HepG2 (cell line): ENCODE results near the gene RSPH9. TPM values are rescaled to one million over a fixed set of nuclear protein-coding genes. Genes with fewer than 3 reads are reported as not detected.
A peak's percentile ranks its signal among the peaks of the same experiment; 100 is the strongest.

ENCODE experiments used
- BORCS8-MEF2B ChIP-seq: sonication (generic); formaldehyde crosslinking; IDR thresholded peaks from 2 replicates; pipeline ENCODE4 v1.8.0; 2022; ENCODE audit warnings: mild to moderate bottlenecking, missing genetic modification reagents
- CEBPB ChIP-seq: IDR thresholded peaks from 2 replicates; pipeline ENCODE4 v1.6.1; 2011; ENCODE audit warnings: low read depth, low read length, improper control_type of control experiment, borderline replicate concordance
- CEBPG ChIP-seq: IDR thresholded peaks from 2 replicates; pipeline ENCODE4 v1.6.1; 2016
- ELF1 ChIP-seq: sonication (generic); formaldehyde crosslinking; IDR thresholded peaks from 2 replicates; pipeline ENCODE4 v1.4.0; 2020; ENCODE audit warnings: missing genetic modification reagents
- ERF ChIP-seq: IDR thresholded peaks from 2 replicates; pipeline ENCODE4 v1.6.1; 2018; ENCODE audit warnings: missing biosample characterization, missing genetic modification reagents
- HDAC1 ChIP-seq: sonication (generic); formaldehyde crosslinking; IDR thresholded peaks from 2 replicates; pipeline ENCODE4 v1.5.1; 2020; ENCODE audit warnings: mild to moderate bottlenecking, missing genetic modification reagents
- HNF4A ChIP-seq: sonication (generic); formaldehyde crosslinking; IDR thresholded peaks from 2 replicates; pipeline ENCODE4 v1.4.0; 2020; ENCODE audit warnings: missing genetic modification reagents
- IRF9 ChIP-seq: sonication (generic); formaldehyde crosslinking; IDR thresholded peaks from 2 replicates; pipeline ENCODE4 v1.8.0; 2022; ENCODE audit warnings: missing genetic modification reagents, mild to moderate bottlenecking, borderline replicate concordance
- KDM1A ChIP-seq: IDR thresholded peaks from 2 replicates; pipeline ENCODE4 v1.6.1; 2016; ENCODE audit warnings: missing compliant biosample characterization
- KLF11 ChIP-seq: IDR thresholded peaks from 2 replicates; pipeline ENCODE4 v1.6.1; 2016; ENCODE audit warnings: missing compliant biosample characterization
- MAZ ChIP-seq, 2 experiments: sonication (generic) in 1 of 2; formaldehyde crosslinking in 1 of 2; IDR thresholded peaks; 2 replicates each; pipeline versions ENCODE4 v1.5.0 to v1.6.1; 2012 to 2020; ENCODE audit warnings: low read depth in 2 of 2, mild to moderate bottlenecking in 2 of 2, borderline replicate concordance in 1 of 2, improper control_type of control experiment in 1 of 2, low read length in 1 of 2, missing genetic modification reagents in 1 of 2, moderate library complexity in 1 of 2
- NR0B2 ChIP-seq: sonication (generic); formaldehyde crosslinking; IDR thresholded peaks from 2 replicates; pipeline ENCODE4 v1.4.0; 2020; ENCODE audit warnings: mild to moderate bottlenecking, missing genetic modification reagents
- NR2F2 ChIP-seq: IDR thresholded peaks from 2 replicates; pipeline ENCODE4 v1.6.1; 2012; ENCODE audit warnings: low read depth, inconsistent platforms, borderline replicate concordance
- POLR2AphosphoS5 ChIP-seq: IDR thresholded peaks from 2 replicates; pipeline ENCODE4 v1.6.1; 2012; ENCODE audit warnings: low read depth, low read length
- POLR2G ChIP-seq: fragments of 200-400 bp; formaldehyde crosslinking; IDR thresholded peaks from 2 replicates; pipeline ENCODE4 v1.6.1; 2018; ENCODE audit warnings: mild to moderate bottlenecking, low read depth, low read length, moderate library complexity
- RCOR2 ChIP-seq: IDR thresholded peaks from 2 replicates; pipeline ENCODE4 v1.6.1; 2016; ENCODE audit warnings: missing biosample characterization, missing genetic modification reagents
- TEAD3 ChIP-seq: optimal IDR thresholded peaks from 2 replicates; pipeline ENCODE3; 2016; ENCODE audit warnings: borderline replicate concordance
- YEATS4 ChIP-seq: sonication (generic); formaldehyde crosslinking; IDR thresholded peaks from 2 replicates; pipeline ENCODE4 v1.4.0; 2020; ENCODE audit warnings: missing genetic modification reagents, borderline replicate concordance
- ZFP82 ChIP-seq: sonication (generic); formaldehyde crosslinking; IDR thresholded peaks from 2 replicates; pipeline ENCODE4 v1.5.1; 2020; ENCODE audit warnings: mild to moderate bottlenecking, missing genetic modification reagents, borderline replicate concordance
- ZFYVE20 ChIP-seq: sonication (generic); formaldehyde crosslinking; IDR thresholded peaks from 2 replicates; pipeline ENCODE4 v1.8.0; 2023; ENCODE audit warnings: low read depth, mild to moderate bottlenecking, moderate library complexity, missing genetic modification reagents, borderline replicate concordance
- ZMAT3 ChIP-seq: sonication (generic); formaldehyde crosslinking; conservative IDR thresholded peaks from 2 replicates; pipeline ENCODE4 v1.7.0; 2021; ENCODE audit warnings: missing genetic modification reagents
- ZNF121 ChIP-seq: sonication (generic); formaldehyde crosslinking; IDR thresholded peaks from 2 replicates; pipeline ENCODE4 v1.5.0; 2020; ENCODE audit warnings: mild to moderate bottlenecking, missing genetic modification reagents
- ZNF256 ChIP-seq: sonication (generic); formaldehyde crosslinking; conservative IDR thresholded peaks from 2 replicates; pipeline ENCODE4 v1.4.0; 2020; ENCODE audit warnings: missing genetic modification reagents
- ZNF296 ChIP-seq: sonication (generic); formaldehyde crosslinking; conservative IDR thresholded peaks from 2 replicates; pipeline ENCODE4 v1.5.0; 2020; ENCODE audit warnings: mild to moderate bottlenecking, missing genetic modification reagents
- polyA plus RNA-seq, 8 experiments: library from polyadenylated mRNA; depleted of rRNA in 3 of 8; stranded (reverse) in 7 of 8; unstranded in 1 of 8; fragments of >200 nt; fragmentation: Illumina TruSeq in 4 of 8; extraction: Trizol in 4 of 8; gene quantifications; 2 replicates each; pipeline versions ENCODE4 v1.2.1 to v1.2.3, GENCODE V29; 2011 to 2016; ENCODE audit warnings: low read depth in 4 of 8, missing spikeins in 1 of 8, mixed read lengths in 1 of 8; ENCODE audit not compliant: insufficient read depth in 1 of 8
- total RNA-seq, 5 experiments: library from RNA; depleted of rRNA; stranded (reverse); fragments of >200 nt; fragmentation: Illumina TruSeq; extraction: Trizol; gene quantifications; 2 replicates each; pipeline ENCODE4 v1.2.3, GENCODE V29; 2016; ENCODE audit warnings: low read depth in 1 of 5
- TF ChIP-seq, protein P1 (sequence below): sonication (generic); formaldehyde crosslinking; IDR thresholded peaks from 2 replicates; pipeline ENCODE4 v1.4.0; 2020; ENCODE audit warnings: mild to moderate bottlenecking, missing genetic modification reagents
- TF ChIP-seq, protein P2 (sequence below): IDR thresholded peaks from 2 replicates; pipeline ENCODE4 v1.6.1; 2012; ENCODE audit warnings: inconsistent platforms
- TF ChIP-seq, protein P3 (sequence below): IDR thresholded peaks from 2 replicates; pipeline ENCODE4 v1.6.1; 2018; ENCODE audit warnings: missing genetic modification reagents, mild to moderate bottlenecking, missing compliant biosample characterization
- TF ChIP-seq, protein P4 (sequence below): sonication (generic); formaldehyde crosslinking; IDR thresholded peaks from 2 replicates; pipeline ENCODE4 v1.5.0; 2020; ENCODE audit warnings: missing genetic modification reagents

The RSPH9 gene
- total and polyA plus RNA-seq, 2 of the 13 experiments (the other 11 are each of a cell fraction or from before 2014, with no cell fraction given), result 0.04 TPM; not detected in 1

GRCh38 chr6:43669922-43670622 lies 25.2 kb downstream of the RSPH9 start (continued):
- TF ChIP-seq ZFP82 (CRISPR knock-in tag), result 0 out of 2 replicates have a peak, but pooled peaks have one; percentile 42
- TF ChIP-seq, protein P1, sequence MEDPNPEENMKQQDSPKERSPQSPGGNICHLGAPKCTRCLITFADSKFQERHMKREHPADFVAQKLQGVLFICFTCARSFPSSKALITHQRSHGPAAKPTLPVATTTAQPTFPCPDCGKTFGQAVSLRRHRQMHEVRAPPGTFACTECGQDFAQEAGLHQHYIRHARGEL (CRISPR knock-in tag), result no peak
- no peak for TF ChIP-seq ZNF256 (CRISPR knock-in tag)
- no peak for TF ChIP-seq ERF (CRISPR knock-in tag)
- no peak for TF ChIP-seq RCOR2 (CRISPR knock-in tag)
- TF ChIP-seq, protein P2, sequence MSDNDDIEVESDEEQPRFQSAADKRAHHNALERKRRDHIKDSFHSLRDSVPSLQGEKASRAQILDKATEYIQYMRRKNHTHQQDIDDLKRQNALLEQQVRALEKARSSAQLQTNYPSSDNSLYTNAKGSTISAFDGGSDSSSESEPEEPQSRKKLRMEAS, result no peak
- TF ChIP-seq TEAD3, result peak; percentile 73
- TF ChIP-seq HNF4A, result no peak
- TF ChIP-seq, protein P3, sequence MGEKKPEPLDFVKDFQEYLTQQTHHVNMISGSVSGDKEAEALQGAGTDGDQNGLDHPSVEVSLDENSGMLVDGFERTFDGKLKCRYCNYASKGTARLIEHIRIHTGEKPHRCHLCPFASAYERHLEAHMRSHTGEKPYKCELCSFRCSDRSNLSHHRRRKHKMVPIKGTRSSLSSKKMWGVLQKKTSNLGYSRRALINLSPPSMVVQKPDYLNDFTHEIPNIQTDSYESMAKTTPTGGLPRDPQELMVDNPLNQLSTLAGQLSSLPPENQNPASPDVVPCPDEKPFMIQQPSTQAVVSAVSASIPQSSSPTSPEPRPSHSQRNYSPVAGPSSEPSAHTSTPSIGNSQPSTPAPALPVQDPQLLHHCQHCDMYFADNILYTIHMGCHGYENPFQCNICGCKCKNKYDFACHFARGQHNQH (CRISPR knock-in tag), result no peak
- peak; percentile 54; the same call in 1 of the 2 replicates for TF ChIP-seq ZNF121 (CRISPR knock-in tag)
- peak; percentile 13; the same call in 1 of the 2 replicates for TF ChIP-seq POLR2AphosphoS5
- 0 out of 2 replicates have a peak, but pooled peaks have one; percentile 32 for TF ChIP-seq ZMAT3 (CRISPR knock-in tag)
- no peak for TF ChIP-seq YEATS4 (CRISPR knock-in tag)
- peak; percentile 70 for TF ChIP-seq CEBPG (CRISPR knock-in tag)
- no peak for TF ChIP-seq KDM1A (CRISPR knock-in tag)
- TF ChIP-seq HDAC1, result 0 out of 2 replicates have a peak, but pooled peaks have one; percentile 36
- no peak for TF ChIP-seq ZNF296 (CRISPR knock-in tag)
- TF ChIP-seq POLR2G, result peak; percentile 43; the same call in 1 of the 2 replicates
- TF ChIP-seq MAZ (IDR thresholded peaks at IDR 0.05; ENCODE audit: borderline replicate concordance, low read depth, low read length), result no peak
- 0 out of 2 replicates have a peak, but pooled peaks have one; percentile 30 for TF ChIP-seq MAZ (CRISPR knock-in tag; IDR thresholded peaks at IDR 0.05; ENCODE audit: low read depth)
- TF ChIP-seq, protein P4, sequence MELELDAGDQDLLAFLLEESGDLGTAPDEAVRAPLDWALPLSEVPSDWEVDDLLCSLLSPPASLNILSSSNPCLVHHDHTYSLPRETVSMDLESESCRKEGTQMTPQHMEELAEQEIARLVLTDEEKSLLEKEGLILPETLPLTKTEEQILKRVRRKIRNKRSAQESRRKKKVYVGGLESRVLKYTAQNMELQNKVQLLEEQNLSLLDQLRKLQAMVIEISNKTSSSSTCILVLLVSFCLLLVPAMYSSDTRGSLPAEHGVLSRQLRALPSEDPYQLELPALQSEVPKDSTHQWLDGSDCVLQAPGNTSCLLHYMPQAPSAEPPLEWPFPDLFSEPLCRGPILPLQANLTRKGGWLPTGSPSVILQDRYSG, result no peak
- TF ChIP-seq ZFYVE20 (CRISPR knock-in tag), result no peak
- 0 out of 2 replicates have a peak, but pooled peaks have one; percentile 19 for TF ChIP-seq IRF9
- no peak for TF ChIP-seq NR0B2 (CRISPR knock-in tag)
- TF ChIP-seq KLF11, result no peak
- TF ChIP-seq CEBPB, result peak; percentile 66; the same call in 1 of the 2 replicates
- TF ChIP-seq NR2F2, result 0 out of 2 replicates have a peak, but pooled peaks have one; percentile 11
- TF ChIP-seq ELF1 (CRISPR knock-in tag), result no peak
- no peak for TF ChIP-seq BORCS8-MEF2B (CRISPR knock-in tag)
